Bronchial epithelial cell (primary cell): ENCODE results near the gene RPTOR. TPM values are rescaled to one million over a fixed set of nuclear protein-coding genes. Genes with fewer than 3 reads are reported as not detected.

Experiments used
- DNase-seq: peaks from one replicate; pipeline ENCODE4 v3.0.0-alpha.2; 2010; ENCODE audit warnings: low read depth
- FAIRE-seq: peaks from 2 replicates; lab custom pipeline; 2011; peaks lifted over from hg19 to GRCh38; lab: Jason Lieb, UNC
- H3K27me3 ChIP-seq: 2 replicates; pipeline ENCODE4 v1.5.1; 2011; ENCODE audit warnings: low read length; ENCODE audit not compliant: control insufficient read depth, insufficient read depth
- H3K36me3 ChIP-seq: 2 replicates; pipeline ENCODE4 v1.5.1; 2011; ENCODE audit warnings: low read length; ENCODE audit not compliant: control insufficient read depth, insufficient read depth
- H3K4me3 ChIP-seq: 2 replicates; pipeline ENCODE4 v1.5.1; 2011; ENCODE audit warnings: mild to moderate bottlenecking, low read depth, low read length, control low read depth
- total RNA-seq: library from RNA; depleted of rRNA; stranded (reverse); fragments of >200 nt; gene quantifications from 2 replicates; pipeline ENCODE4 v1.2.1, GENCODE V29; 2014
- TF ChIP-seq, protein P1 (sequence below): IDR thresholded peaks from 2 replicates; pipeline ENCODE4 v1.5.1; 2011; ENCODE audit warnings: mild to moderate bottlenecking, moderate library complexity, low read length, control low read depth, inconsistent platforms; ENCODE audit not compliant: insufficient read depth, severe bottlenecking

Gene RPTOR
- total RNA-seq, 1 donor from 2014 or later: 14.0 TPM

- Histone ChIP-seq H3K36me3 (peaks cover 5% of the 10 kb centered on the region), H3K4me3 (no peak overlapping the region), H3K27me3 (no peaks in the 10 kb centered on the region)
- DNase-seq: peak; percentile 97
- FAIRE-seq: peak; percentile 92
- TF ChIP-seq, protein P1, sequence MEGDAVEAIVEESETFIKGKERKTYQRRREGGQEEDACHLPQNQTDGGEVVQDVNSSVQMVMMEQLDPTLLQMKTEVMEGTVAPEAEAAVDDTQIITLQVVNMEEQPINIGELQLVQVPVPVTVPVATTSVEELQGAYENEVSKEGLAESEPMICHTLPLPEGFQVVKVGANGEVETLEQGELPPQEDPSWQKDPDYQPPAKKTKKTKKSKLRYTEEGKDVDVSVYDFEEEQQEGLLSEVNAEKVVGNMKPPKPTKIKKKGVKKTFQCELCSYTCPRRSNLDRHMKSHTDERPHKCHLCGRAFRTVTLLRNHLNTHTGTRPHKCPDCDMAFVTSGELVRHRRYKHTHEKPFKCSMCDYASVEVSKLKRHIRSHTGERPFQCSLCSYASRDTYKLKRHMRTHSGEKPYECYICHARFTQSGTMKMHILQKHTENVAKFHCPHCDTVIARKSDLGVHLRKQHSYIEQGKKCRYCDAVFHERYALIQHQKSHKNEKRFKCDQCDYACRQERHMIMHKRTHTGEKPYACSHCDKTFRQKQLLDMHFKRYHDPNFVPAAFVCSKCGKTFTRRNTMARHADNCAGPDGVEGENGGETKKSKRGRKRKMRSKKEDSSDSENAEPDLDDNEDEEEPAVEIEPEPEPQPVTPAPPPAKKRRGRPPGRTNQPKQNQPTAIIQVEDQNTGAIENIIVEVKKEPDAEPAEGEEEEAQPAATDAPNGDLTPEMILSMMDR: peak; percentile 88
Measured at GRCh38 chr17:80861892-80862291, 317.3 kb downstream of the RPTOR start.

GRCh38 chr17:80862481-80862961 is 317.9 kb downstream of the RPTOR start:
- H3K36me3 ChIP-seq: peaks cover 5% of the 10 kb centered on the region
- no peaks in the 10 kb centered on the region for H3K27me3 ChIP-seq
- TF ChIP-seq, protein P1: no peak
- no peak for DNase-seq
- H3K4me3 ChIP-seq: no peak overlapping the region
- no peak for FAIRE-seq

DNA sequence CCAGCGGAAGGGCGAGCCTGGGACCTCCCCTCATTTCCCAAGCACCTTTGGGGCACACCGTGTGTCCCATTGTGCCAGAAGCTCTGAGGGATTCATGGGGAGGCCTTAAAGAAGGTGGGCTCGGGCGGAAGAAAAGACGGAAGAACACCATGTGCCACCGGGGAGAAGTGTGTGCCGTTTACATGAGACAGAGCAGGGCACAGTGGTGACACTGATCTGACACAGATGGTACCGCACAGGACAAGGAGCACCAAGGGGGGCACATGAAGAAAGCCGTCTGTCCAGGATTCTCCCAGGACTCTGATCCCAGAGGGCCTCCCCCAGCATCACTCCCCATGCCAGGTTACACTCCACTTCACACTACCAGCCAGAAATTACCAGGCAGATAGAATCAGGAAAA is 318.3 kb downstream of the RPTOR start:
- no peak for FAIRE-seq
- TF ChIP-seq, protein P1: no peak
- DNase-seq: no peak
- Histone ChIP-seq H3K27me3 (no peaks in the 10 kb centered on the region), H3K36me3 (peaks cover 5% of the 10 kb centered on the region), H3K4me3 (no peak overlapping the region)

DNA sequence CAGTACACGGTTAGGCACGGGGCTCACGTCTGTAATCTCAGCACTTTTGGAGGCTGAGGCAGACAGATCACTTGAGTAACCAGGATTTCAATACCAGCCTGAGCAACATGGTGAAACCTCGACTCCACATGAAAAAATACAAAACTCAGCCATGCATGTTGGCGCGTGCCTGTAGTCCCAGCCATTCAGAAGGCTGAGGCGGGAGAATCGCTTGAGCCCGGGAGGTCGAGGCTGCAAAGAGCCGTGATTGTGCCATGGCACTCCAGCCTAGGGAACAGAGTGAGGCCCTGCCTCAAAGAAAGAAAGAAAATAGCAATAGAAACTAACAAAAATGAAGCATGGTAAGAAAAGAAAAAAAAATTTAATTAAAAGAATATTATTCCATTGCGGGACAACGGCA is 319.0 kb downstream of the RPTOR start:
- no peak for FAIRE-seq
- no peaks in the 10 kb centered on the region for H3K27me3 ChIP-seq
- TF ChIP-seq, protein P1: no peak
- no peak overlapping the region for H3K4me3 ChIP-seq
- no peak for DNase-seq
- H3K36me3 ChIP-seq: peaks cover 5% of the 10 kb centered on the region

- TF ChIP-seq, protein P1: no peak
- Histone ChIP-seq H3K4me3 (no peak overlapping the region), H3K36me3 (peaks cover 5% of the 10 kb centered on the region), H3K27me3 (no peaks in the 10 kb centered on the region)
- FAIRE-seq: no peak
- DNase-seq: no peak
Measured at GRCh38 chr17:80864751-80865150, 320.1 kb downstream of the RPTOR start.

DNA sequence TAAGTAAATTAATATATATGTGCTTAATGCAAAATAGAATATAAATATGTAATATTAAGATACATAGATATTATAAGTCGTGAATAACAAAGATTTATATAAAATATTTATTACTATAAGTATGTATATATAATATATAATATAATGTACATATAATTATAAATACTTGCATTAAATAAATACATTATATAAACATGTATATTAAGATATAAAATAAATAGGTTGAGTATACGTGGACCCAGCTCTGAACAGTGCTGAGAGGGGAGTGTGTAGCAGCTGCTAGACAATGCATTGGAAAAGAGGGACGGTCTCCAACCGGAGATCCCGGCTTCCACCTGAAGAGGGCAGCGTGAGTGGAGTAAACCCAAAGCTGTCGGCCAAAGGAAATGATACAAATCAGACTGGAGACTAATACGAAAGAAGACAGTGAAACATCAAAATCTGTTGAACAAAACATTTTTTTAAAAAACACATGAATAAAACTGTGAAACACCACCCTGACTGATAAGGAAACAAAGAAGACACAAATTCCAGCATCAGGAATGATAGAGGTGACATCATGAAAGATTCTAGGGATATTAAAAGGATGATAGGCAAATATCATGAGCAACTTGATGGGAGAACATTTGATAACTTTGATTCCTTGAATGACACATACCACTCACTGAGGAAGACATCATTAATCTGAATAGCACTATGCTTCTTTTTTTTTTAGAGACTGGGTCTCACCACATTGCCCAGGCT is 321.6 kb downstream of the RPTOR start:
- DNase-seq: peak; percentile 49
- no peak for FAIRE-seq
- no peaks in the 10 kb centered on the region for H3K27me3 ChIP-seq

More for the DNA sequence above, 321.6 kb downstream of the RPTOR start:
- Histone ChIP-seq H3K36me3 (no peaks in the 10 kb centered on the region), H3K4me3 (no peak overlapping the region)
- TF ChIP-seq, protein P1: peak; percentile 74
